Activated CD4-positive, alpha-beta T cell treated with anti-CD3 and anti-CD28 coated beads for 36 hours (primary cell): ENCODE measurements around the gene FARS2. TPM values are rescaled to one million over a fixed set of nuclear protein-coding genes. Genes with fewer than 3 reads are reported as not detected.

Source experiments
- ATAC-seq: fragments of 200-7000 bp; cut with Tn5 transposase; one replicate; pipeline ENCODE4 v1.10.0; 2021; ENCODE audit warnings: mild to moderate bottlenecking, moderate library complexity
- CTCF ChIA-PET: fragments of 350-600 bp; sonication (Branson Sonifier 250); formaldehyde crosslinking; loops from one replicate; lab custom pipeline; 2021; ENCODE audit warnings: antibody characterized with exemption; lab: Charles Lee
- POLR2A ChIA-PET: fragments of 350-600 bp; sonication (Branson Sonifier 250); formaldehyde crosslinking; loops from one replicate; lab custom pipeline; 2021; ENCODE audit warnings: antibody characterized with exemption, inconsistent platforms; lab: Charles Lee
- DNase-seq: peaks from one replicate; pipeline ENCODE4 v3.0.0-alpha.2; 2020
- H3K27ac Mint-ChIP-seq: one replicate; pipeline ENCODE4 v1.8.0; 2021; ENCODE audit warnings: mixed read lengths
- H3K27me3 Mint-ChIP-seq: one replicate; pipeline ENCODE4 v1.8.0; 2021; ENCODE audit warnings: mixed read lengths
- H3K36me3 Mint-ChIP-seq: one replicate; pipeline ENCODE4 v1.8.0; 2021; ENCODE audit warnings: low read depth, mixed read lengths
- H3K4me1 Mint-ChIP-seq: one replicate; pipeline ENCODE4 v1.8.0; 2021; ENCODE audit warnings: mixed read lengths
- H3K4me3 Mint-ChIP-seq: one replicate; pipeline ENCODE4 v1.8.0; 2021; ENCODE audit warnings: mild to moderate bottlenecking, moderate library complexity, mixed read lengths
- H3K9me3 Mint-ChIP-seq: one replicate; pipeline ENCODE4 v1.8.0; 2021; ENCODE audit warnings: low read depth, mixed read lengths
- intact Hi-C, 2 experiments: fragments of 100-400 bp; cut with DNase I in 1 of 2; cut with micrococcal nuclease in 1 of 2; formaldehyde crosslinking; loops; one replicate each; pipeline versions ENCODE4 v1.14.2 to v1.15.1; 2022 to 2024; cut with DNase I, micrococcal nuclease
- total RNA-seq, 2 experiments: library from RNA; stranded (reverse); gene quantifications; one replicate each; pipeline ENCODE4 v1.2.3, GENCODE V29; 2021

Gene FARS2
- total RNA-seq, 2 experiments from 2014 or later = 17.6 to 18.4 TPM

GRCh38 chr6:5447921-5448320 is 186.6 kb downstream of the FARS2 start:
- Mint-ChIP-seq H3K36me3 (peaks cover 5% of the 10 kb centered on the region), H3K27ac (no peak overlapping the region), H3K4me1 (peaks cover 5% of the 10 kb centered on the region), H3K9me3 (no peaks in the 10 kb centered on the region), H3K27me3 (no peaks in the 10 kb centered on the region), H3K4me3 (no peak overlapping the region)
- ChIA-PET POLR2A (no interaction called here), CTCF (no interaction called here)
- intact Hi-C loops = no loop called here
- ATAC-seq = no peak
- DNase-seq = no peak

GRCh38 chr6:5450073-5450472 is 188.8 kb downstream of the FARS2 start:
- Mint-ChIP-seq H3K9me3 (no peaks in the 10 kb centered on the region), H3K4me3 (no peak overlapping the region), H3K4me1 (peaks cover 5% of the 10 kb centered on the region), H3K36me3 (peaks cover 10% of the 10 kb centered on the region), H3K27ac (no peak overlapping the region), H3K27me3 (no peaks in the 10 kb centered on the region)
- CTCF ChIA-PET = interaction anchor here (0.7 kb wide), 1 partner anchor 346 kb away, joined by 3 read pairs; no protein-coding TSS in a partner anchor
- intact Hi-C loops = no loop called here
- POLR2A ChIA-PET = no interaction called here
- DNase-seq = peak; percentile 26
- ATAC-seq = peak; percentile 80

DNA sequence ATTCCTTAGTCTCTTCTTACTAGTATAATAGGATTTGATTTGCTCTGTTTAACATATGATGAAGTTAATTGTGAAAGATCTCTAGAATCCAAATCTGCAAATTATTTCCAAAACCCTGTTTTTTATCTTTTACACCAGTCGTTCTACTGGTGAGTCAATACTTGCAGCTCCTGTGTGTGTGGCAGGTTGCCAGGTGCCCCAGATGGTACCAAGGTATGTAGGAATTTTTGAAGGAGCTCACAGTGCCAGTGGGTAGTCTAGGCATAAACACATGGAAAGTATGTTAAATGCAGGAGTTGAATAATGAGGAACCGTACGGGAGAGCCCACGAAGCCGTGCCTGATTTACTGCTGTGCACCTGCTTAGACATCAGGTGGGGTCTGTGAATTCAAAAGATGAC is 192.2 kb downstream of the FARS2 start:
- Mint-ChIP-seq H3K36me3 (peaks cover 5% of the 10 kb centered on the region), H3K4me1 (peaks cover 5% of the 10 kb centered on the region), H3K27ac (no peak overlapping the region), H3K9me3 (no peaks in the 10 kb centered on the region), H3K27me3 (no peaks in the 10 kb centered on the region), H3K4me3 (no peak overlapping the region)
- DNase-seq = no peak
- ChIA-PET POLR2A (interaction anchor here (0.5 kb wide), 1 partner anchor 211 kb away, joined by 4 read pairs; no protein-coding TSS in a partner anchor), CTCF (interaction anchor here (0.5 to 1.0 kb wide), 4 partner anchors 12 to 1779 kb away, joined by 3 to 4 read pairs (median 3); no protein-coding TSS in a partner anchor)
- intact Hi-C loops = no loop called here
- ATAC-seq = no peak

- POLR2A ChIA-PET = no interaction called here
- Mint-ChIP-seq H3K9me3 (no peaks in the 10 kb centered on the region), H3K27me3 (no peaks in the 10 kb centered on the region), H3K27ac (no peak overlapping the region), H3K36me3 (peaks cover 5% of the 10 kb centered on the region), H3K4me1 (peaks cover 9% of the 10 kb centered on the region), H3K4me3 (no peak overlapping the region)
- CTCF ChIA-PET = interaction anchor here (0.6 kb wide), 1 partner anchor 9 kb away, joined by 4 read pairs; no protein-coding TSS in a partner anchor
- DNase-seq = no peak
- intact Hi-C loops = no loop called here
- ATAC-seq = no peak
These were observed 193.8 kb downstream of the FARS2 start for GRCh38 chr6:5455142-5455541.

GRCh38 chr6:5457041-5457440 is 195.7 kb downstream of the FARS2 start:
- H3K9me3 Mint-ChIP-seq = no peaks in the 10 kb centered on the region
- POLR2A ChIA-PET = no interaction called here

GRCh38 chr6:5457983-5458683 is 196.8 kb downstream of the FARS2 start:
- H3K27me3 Mint-ChIP-seq = no peaks in the 10 kb centered on the region
- intact Hi-C loops = no loop called here
- no peak for ATAC-seq
- ChIA-PET POLR2A (no interaction called here), CTCF (interaction anchor here (0.7 to 1.2 kb wide), 2 partner anchors 14 to 47 kb away, joined by 3 read pairs; no protein-coding TSS in a partner anchor)
- H3K27ac Mint-ChIP-seq = no peak overlapping the region
- H3K4me1 Mint-ChIP-seq = peaks cover 8% of the 10 kb centered on the region
- no peak overlapping the region for H3K4me3 Mint-ChIP-seq
- H3K36me3 Mint-ChIP-seq = peaks cover 8% of the 10 kb centered on the region
- no peak for DNase-seq
- H3K9me3 Mint-ChIP-seq = no peaks in the 10 kb centered on the region

More at GRCh38 chr6:5457041-5457440, 195.7 kb downstream of the FARS2 start:
- Mint-ChIP-seq H3K36me3 (peaks cover 8% of the 10 kb centered on the region), H3K4me3 (no peak overlapping the region), H3K27ac (no peak overlapping the region), H3K27me3 (no peaks in the 10 kb centered on the region), H3K4me1 (peaks cover 8% of the 10 kb centered on the region)
- CTCF ChIA-PET = interaction anchor here (0.5 kb wide), 1 partner anchor 261 kb away, joined by 3 read pairs; no protein-coding TSS in a partner anchor
- ATAC-seq (no peak), DNase-seq (no peak)
- intact Hi-C loops = no loop called here

GRCh38 chr6:5459346-5459745 is 198.0 kb downstream of the FARS2 start:
- no peaks in the 10 kb centered on the region for H3K9me3 Mint-ChIP-seq
- peaks cover 8% of the 10 kb centered on the region for H3K36me3 Mint-ChIP-seq
- intact Hi-C loops = no loop called here
- H3K4me3 Mint-ChIP-seq = no peak overlapping the region
- DNase-seq (no peak), ATAC-seq (no peak)
- POLR2A ChIA-PET = no interaction called here
- peaks cover 8% of the 10 kb centered on the region for H3K4me1 Mint-ChIP-seq
- H3K27ac Mint-ChIP-seq = no peak overlapping the region
- CTCF ChIA-PET = no interaction called here
- H3K27me3 Mint-ChIP-seq = no peaks in the 10 kb centered on the region

DNA sequence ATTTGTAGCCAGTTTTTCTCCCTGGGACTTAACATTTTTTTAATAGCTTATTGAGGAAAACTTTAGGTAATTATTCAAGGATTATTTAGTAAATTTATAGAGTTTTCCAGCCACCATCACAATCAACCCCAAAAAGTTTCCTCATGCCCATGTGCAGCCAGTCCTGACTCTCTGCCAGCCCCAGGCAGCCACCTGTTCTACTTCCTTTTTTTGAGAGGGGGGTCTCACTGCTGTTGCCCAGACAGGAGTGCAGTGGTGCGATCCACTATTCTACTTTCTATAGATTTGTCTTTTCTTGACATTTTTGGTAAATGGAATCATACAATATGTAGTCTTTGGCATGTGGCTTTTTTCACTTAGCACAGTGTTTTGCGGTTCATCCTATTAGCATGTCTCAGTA is 200.1 kb downstream of the FARS2 start:
- H3K27ac Mint-ChIP-seq = no peak overlapping the region
- H3K9me3 Mint-ChIP-seq = no peaks in the 10 kb centered on the region
- DNase-seq (no peak), ATAC-seq (no peak)
- H3K36me3 Mint-ChIP-seq = peaks cover 4% of the 10 kb centered on the region
- CTCF ChIA-PET = interaction anchor here (0.8 to 1.5 kb wide), 3 partner anchors 8 to 647 kb away, joined by 3 to 5 read pairs (median 3); no protein-coding TSS in a partner anchor
- intact Hi-C loops = no loop called here
- POLR2A ChIA-PET = no interaction called here
- H3K4me3 Mint-ChIP-seq = no peak overlapping the region
- H3K27me3 Mint-ChIP-seq = no peaks in the 10 kb centered on the region
- H3K4me1 Mint-ChIP-seq = peaks cover 8% of the 10 kb centered on the region

DNA sequence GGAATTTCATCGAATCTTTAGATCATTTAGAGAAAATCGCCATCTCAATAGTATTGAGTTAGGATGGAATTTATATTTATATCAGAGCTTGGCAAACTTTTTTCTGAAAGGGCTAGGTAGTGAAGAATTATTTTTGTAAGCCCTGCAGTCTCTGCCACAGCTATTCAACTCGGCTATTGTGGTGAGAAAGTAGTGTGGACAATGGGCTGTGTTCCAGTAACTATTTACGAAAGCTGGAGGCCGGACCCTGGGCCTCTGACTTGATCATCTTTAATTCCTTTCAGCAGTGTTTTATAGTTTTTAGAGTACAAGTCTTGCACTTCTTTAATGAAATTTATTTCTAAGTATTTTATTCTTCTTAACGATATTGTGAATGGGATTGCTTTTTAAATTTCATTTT is 201.5 kb downstream of the FARS2 start:
- Mint-ChIP-seq H3K36me3 (peaks cover 4% of the 10 kb centered on the region), H3K9me3 (no peaks in the 10 kb centered on the region), H3K27ac (no peak overlapping the region), H3K4me3 (no peak overlapping the region), H3K4me1 (peaks cover 12% of the 10 kb centered on the region), H3K27me3 (no peaks in the 10 kb centered on the region)
- ATAC-seq (no peak), DNase-seq (no peak)
- ChIA-PET CTCF (interaction anchor here (0.8 kb wide), 1 partner anchor 8 kb away, joined by 4 read pairs; no protein-coding TSS in a partner anchor), POLR2A (no interaction called here)
- intact Hi-C loops = no loop called here

DNA sequence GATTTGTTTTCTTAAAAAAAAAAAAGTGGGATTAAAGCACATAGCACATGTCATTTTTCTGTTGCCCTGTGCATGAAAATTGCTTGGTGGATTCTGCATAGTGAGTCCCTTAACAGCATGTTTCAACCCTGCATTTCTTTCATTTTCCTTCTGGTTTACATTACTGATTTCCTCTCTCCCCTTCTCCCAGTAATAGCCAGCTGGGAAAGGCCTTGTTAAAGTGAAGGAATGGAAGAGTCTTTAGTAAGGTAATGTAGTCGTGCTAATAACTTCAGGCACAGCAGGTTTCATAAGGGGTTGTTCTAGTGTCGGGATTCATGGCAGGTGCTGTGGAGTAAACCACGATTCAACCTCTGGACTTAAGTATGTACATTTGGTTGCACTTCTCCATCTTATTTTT is 202.4 kb downstream of the FARS2 start:
- ChIA-PET POLR2A (no interaction called here), CTCF (interaction anchor here (0.7 kb wide), 1 partner anchor 9 kb away, joined by 4 read pairs; no protein-coding TSS in a partner anchor)
- Mint-ChIP-seq H3K9me3 (no peaks in the 10 kb centered on the region), H3K27me3 (no peaks in the 10 kb centered on the region), H3K36me3 (peaks cover 4% of the 10 kb centered on the region), H3K27ac (no peak overlapping the region), H3K4me3 (no peak overlapping the region), H3K4me1 (peaks cover 12% of the 10 kb centered on the region)
- intact Hi-C loops = no loop called here
- no peak for DNase-seq
- no peak for ATAC-seq

DNA sequence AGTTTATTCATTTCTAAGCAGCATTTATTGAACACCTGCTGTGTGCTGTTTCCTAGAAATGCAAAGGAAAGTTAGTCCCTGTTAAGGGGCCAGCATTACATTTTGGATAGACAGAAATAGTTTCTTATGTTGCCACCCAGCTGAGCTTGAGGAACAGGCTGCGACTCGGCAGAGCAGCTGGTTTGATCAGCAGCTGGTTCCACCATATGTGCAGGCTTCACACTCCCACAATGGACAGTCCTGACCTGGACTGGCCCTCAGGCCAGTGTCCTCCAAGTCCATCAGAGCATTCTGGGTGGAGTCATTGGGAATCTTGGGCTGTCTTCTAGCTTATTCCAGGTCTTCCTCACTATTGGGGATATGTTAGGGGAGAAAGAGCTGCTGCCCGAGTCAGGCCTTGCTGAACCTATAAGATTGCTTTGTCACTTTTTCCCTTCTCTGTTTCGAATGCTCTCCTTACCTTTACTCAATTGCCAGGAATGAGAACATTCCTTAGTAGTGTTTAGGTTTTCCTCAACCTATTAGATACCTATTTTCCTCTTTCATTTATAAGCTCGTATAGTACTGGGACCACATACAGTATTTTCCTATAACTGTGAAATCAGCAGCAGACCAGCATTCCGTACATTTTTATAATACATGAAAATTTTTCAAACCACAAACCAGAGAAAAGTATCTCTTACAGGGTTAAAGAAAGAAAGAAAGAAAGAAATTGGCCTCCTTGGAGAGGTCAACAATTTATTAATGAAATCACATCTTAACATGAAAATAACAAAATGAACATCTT is 203.0 kb downstream of the FARS2 start:
- Mint-ChIP-seq H3K4me1 (peaks cover 11% of the 10 kb centered on the region), H3K4me3 (no peak overlapping the region), H3K27me3 (no peaks in the 10 kb centered on the region), H3K27ac (no peak overlapping the region), H3K36me3 (peaks cover 4% of the 10 kb centered on the region), H3K9me3 (no peaks in the 10 kb centered on the region)
- DNase-seq = no peak
- CTCF ChIA-PET = interaction anchor here (0.7 kb wide), 1 partner anchor 9 kb away, joined by 4 read pairs; no protein-coding TSS in a partner anchor
- POLR2A ChIA-PET = no interaction called here
- no peak for ATAC-seq
- intact Hi-C loops = no loop called here
